Stimulated activated CD4-positive, alpha-beta T cell treated with anti-CD3 and anti-CD28 coated beads, Interleukin-15, amount 100 ng/mL, for 1 hour (primary cell): ENCODE measurements around the gene STK32C.

Experiments
- DNase-seq, 2 donors: peaks; one replicate each; pipeline ENCODE4 v3.0.0-alpha.2; 2020; ENCODE audit warnings: low read depth in 1 of 2, low spot score in 1 of 2

The STK32C gene

DNA sequence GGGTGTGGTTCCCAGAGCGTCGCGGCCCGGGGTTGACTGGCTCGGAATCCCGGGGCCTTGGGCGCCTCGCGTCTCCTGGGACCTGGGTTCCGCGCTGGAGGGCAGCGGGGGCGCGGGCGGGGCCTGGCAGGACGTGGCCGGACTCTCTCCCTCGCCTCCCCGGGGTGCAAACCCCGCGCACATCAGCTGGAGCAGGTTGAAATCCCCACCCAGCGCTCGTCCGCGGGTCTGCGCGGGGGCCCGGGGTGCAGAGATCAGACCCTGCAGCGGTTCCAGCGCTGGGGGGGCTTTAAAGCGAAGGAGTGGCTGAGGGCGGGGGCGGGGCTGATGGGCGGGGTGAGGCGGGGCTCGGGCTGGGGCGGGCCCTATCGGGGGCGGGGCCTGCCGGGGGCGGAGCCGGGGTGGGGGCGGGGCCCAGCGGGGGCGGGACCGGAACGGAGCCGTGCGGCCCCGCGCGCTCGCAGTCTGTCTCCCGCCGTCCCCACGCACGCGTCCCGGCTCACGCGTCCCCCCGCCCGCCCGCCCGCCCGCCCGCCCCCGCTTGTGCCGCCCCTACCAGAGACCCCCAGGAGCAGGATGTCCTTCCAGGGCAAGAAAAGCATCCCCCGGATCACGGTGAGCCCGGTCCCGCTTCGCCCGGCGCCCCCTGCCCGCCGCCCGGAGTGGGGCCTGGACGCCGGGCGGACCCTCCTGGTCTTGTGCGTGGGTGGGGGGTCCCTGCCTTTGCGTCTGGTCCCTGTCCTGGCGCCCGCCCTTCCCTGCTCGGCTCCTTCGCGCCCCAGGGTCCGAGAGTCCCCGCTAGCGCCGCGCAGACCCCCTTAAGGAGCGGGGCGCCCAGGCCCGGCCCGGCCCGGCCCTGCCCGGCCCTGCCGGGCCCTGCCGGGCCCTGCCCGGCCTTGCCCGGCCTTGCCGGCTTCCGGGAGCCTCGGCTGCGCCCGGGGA is 121.0 kb downstream of the STK32C start, which contains the start of gene DPYSL4:
TSS of gene DPYSL4 (plus strand) at position 461 of the 942 bp plus-strand sequence. CDS start at position 577, 116 bp downstream.
- DNase-seq = peak in 1 of 2 donors; percentile 16

DNA sequence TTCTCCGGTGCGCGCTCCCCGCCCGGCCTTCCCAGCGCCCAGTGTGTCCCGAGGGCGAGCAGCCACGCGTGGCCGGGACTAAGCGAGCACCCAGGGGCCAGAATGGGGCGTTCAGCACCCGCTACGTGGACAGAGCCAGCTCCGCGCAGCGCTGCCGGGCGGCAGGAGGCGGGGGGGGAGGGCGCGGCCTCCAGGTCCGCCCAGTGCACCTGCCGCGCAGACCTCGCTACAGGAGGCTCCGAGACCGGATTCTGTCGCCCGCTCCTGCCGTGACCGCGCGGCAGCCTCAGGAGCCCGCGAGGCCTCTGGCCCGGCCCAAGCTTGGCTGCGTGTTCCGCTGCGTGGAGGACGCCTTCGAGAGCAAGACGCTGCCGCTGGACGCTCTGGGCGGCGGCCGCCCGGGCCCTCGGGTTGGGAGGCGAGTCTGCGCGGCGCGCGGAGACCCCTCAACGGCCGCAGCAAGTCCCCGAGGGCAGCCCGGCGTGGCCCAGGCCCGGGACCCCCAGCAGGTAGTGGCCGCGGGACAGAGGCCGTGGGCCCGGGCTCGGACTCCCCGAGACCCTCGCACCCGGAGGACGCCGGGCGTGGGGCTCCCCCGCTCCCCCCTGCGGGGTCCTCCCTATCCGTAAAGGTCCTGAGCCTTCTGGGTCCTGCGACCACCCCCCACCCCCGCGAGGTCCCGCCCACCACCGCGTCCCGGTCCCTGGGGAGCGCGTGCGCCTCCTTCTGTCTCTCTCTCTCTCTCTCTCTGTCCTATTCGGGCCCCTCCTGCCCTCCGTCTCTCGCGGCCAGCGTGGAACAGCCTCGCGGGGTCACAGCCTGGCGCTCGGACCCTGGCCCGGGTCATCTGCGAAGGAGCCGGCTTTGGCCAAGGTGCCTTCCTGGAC is 121.9 kb downstream of the STK32C start:
- peak; percentile 28 to 39 for DNase-seq

- no peak for DNase-seq
Measured at GRCh38 chr10:132184816-132185593, 122.7 kb downstream of the STK32C start.

GRCh38 chr10:132183046-132183445 is 124.7 kb downstream of the STK32C start:
- DNase-seq = no peak

GRCh38 chr10:132182591-132182990 is 125.2 kb downstream of the STK32C start:
- DNase-seq = no peak

DNA sequence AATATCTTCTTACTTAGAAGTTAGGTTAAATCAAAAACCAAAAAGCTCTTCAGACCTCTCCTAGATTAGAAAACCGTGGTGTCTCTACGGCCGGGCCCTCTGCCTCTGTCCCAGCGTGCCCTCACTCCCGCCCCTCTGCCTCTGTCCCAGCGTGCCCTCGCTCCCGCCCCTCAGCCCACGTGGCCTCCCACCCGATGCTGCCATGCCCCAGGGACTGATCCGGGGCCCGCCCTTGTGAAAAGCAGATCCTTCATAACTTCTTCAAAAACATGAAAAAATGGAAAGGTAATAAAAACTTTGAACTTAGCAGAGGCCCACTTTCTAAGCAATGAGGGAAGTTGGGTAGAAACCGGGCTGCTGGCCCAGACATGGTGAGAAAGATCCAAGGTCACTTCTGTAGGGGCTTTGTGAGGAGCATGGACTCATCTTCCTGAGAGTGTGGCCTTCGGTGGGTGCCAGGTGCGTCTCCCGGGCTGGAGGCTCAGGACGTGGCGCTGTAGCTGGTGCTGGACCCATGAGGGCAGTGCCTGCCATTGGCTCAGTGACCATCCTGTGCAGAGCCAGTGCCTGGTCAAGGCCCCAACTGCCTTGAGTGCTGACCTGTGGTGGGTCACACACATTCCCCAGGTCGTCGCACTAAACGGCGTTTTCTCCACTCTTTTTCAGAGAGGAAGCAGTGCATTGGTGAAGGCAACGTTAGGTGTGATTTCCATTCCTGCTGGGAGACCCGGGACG is 125.9 kb downstream of the STK32C start:
- no peak for DNase-seq

- no peak for DNase-seq
Measured at GRCh38 chr10:132180736-132181135, 127.0 kb downstream of the STK32C start.

DNA sequence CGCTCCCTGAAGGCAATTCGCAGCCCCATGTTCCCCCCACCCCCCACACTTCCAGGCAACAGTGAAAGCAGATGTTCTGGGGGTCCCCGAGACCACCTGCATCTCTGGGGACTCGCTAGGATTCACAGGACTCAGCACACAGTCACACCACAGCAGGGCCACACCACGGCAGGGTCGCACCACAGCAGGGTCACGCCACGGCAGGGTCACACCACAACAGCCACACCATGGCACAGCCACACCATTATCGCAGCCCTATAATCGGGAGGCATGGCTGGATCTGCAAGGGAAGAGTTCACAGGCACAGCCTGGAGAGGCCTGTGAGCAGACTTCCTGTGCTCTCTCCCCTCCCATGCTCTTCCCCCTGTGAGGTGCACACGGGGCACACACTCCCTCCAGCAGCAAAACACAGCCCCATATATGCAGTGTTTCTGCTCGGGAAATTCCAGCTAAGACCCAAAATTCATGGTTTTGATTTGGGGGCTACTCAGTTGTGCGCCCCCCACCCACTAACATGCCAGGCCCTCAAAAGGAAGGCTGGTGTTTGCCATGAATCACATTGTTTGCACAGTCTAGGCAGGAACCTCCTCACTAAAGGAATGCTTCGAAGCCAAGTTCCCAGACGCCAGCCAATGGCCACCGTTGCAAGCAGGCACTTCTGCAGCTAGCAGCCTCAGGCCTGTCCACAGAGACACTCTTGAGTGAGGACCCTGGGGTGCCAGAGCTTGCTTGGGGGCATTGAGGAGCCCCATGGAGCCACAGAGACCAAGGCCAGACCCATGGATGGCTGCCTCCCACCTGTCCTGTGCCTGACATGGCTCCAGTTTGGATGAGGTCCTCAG is 128.0 kb downstream of the STK32C start:
- no peak for DNase-seq

DNA sequence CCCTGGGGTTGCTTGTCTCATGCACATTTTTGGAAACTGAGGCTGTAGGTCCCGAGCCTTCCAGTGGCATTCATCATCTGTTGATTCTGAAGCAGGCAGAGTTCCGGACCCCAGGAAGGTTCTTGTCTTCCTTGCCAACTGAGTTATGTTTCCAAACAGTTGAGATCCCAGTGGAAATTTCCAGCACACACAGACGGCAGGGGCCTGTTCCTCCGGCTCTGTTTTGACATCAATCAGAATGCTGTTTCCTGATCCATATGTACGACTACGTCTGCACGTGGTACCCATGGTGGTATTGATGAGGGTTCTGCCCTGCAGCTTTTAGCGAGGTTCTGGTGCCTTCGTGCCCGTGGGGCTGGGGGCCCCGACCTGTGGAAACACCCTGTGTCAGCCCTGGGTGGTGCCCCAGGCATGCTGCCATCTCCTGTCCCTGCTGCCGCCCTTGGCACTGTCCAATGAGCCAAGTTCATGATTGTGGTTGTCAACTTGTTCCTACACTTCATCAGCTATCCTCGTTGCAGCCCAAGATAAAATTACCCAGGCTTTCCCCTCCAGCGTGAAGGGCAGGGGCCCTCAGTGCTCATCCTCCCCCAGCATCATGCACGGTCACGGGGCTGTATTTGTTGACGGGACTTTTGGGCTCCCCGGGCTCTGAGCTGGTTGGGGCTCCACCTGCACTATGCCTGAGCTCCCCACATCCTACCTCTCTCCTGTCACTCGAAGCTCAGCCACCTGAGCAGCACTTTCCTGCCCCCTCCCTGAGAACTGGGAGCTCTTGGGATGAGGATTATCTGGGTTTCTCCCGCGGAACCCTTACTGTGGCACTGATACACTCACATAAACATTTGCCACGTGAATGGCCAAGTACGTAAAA is 128.8 kb downstream of the STK32C start:
- no peak for DNase-seq

DNA sequence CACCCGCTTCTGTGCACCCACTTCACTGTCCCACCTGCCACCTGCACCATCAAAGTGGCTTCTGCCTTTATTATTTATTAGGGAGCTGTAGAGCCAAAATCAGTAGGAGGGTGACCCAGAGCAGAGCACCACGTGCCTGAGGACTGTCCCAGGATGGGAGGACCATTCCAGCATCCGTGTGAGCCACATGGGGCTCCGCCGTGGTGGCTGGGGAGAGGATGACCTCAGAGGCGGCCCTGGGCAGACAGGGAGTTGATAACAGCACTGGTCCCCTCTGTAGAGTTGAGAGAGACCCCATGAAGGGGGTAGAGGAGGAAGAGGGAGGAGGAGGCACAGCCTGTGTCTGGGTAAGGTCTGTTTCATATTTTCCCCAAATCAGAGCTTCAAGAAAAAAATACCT is 129.7 kb downstream of the STK32C start:
- no peak for DNase-seq

GRCh38 chr10:132176623-132177500 is 130.9 kb downstream of the STK32C start:
- DNase-seq = no peak

DNA sequence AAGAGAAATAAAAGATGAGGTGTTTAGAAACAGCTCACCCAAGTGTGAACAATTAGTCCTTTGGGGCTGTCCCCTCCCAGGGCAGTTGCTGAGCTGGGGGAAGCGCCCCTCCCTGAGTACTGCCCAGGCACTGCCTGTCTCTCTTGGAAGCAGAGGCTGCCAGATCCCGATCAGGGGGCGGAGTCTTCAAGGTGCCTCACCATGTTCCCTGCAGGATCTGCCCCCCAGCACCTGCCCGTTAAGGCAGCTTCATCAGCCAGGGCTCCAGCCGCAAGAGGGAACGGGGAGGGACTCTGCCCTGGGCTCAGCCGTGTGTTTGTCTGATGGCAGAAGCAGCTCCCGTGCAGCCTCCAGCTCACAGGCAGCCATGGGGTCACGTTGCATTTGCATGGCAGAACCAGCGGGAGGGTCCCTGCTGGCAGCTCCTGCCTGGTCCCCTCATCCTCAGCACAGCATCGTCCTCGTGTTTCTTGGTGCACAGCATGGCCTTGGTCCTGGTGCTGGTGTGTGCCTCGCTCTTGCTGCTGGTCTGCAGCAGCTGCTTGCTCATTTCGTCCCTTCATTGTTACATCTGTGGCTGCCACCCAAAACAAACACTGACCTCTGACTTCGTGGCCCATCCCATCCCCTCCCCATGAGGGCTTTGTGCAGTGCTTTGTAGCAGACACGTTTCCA is 131.7 kb downstream of the STK32C start:
- no peak for DNase-seq

DNA sequence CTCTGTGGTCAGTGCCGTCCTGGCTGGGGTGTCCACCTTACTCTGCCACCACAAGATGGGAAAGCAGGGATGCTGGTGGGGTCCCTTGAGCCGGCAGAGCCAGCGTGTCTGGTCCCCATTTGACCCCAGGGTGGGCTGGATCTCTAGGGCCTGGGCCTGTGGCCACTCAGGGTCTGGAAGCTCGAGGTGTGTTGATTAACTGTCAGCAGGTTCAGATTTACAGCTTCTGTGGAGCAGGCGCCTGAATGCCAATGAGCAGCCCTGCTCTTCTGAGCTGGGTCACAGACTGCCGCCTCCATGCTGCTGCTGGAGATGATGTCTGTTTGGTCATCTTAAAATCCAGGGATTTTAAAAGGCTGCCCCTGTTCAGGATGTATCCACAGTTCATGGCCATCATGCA is 132.3 kb downstream of the STK32C start:
- DNase-seq = no peak

GRCh38 chr10:132174237-132174636 is 133.5 kb downstream of the STK32C start:
- DNase-seq = no peak

- DNase-seq = no peak
Measured at GRCh38 chr10:132173185-132173584, 134.6 kb downstream of the STK32C start.

DNA sequence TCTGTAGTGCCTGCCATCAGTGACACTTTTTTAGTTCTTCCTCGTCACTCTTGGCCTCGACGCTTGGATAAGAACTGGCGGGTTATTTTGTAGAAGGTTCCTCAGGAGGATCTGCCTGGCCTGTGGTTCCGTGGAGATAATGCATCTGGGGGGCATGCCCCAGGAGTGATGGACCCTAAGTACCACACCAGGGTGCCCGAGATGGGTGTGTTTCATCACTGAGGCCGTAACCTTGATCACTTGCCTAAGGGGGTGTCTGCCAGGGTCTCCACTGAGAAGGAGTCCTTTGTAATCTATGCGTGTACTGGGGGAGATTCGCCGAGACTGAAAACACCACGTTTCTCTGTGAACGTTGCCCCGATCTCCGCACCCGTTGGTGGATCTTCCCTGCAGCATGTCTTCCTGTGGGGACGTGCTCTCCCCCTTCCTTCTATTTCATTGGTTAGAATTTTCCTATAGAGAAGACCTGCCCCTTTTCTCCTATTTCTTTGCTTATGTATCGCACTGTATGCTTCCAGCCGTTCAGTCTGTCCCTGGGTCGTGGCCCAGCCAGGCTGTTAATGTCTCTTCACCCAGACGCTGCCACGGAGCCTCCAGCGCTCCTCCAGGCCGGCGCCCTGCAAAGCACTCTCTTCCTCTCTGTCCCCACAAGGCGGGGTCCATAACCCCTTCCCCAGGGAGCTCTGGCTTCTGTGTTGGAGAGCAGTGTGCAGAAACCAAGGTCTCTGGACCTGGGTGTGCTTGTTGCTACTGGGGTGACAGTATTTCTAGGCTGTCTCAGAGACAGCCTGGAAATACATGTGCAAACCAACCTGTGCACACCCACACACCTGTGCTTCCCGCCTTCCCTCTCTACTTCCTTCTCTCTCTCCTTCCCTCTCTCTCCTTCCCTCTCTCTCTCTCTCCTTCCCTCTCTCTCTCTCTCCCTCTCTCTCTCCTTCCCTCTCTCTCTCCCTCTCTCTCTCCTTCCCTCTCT is 135.4 kb downstream of the STK32C start:
- DNase-seq = no peak
